Activated naive CD4-positive, alpha-beta T cell treated with anti-CD3 and anti-CD28 coated beads, Interleukin-2, amount 50 U/mL, for 24 hours (primary cell): ENCODE data around the gene RABGEF1.
"Not testable (repeated sequence)": the region's sequence is repeated elsewhere in the genome, so short reads cannot be mapped to it uniquely, and the experiment has no call there.

ENCODE experiments used
- H3K27ac Mint-ChIP-seq: one replicate; pipeline ENCODE4 v1.8.0; 2021; ENCODE audit warnings: mild to moderate bottlenecking, mixed read lengths
- H3K27me3 Mint-ChIP-seq: one replicate; pipeline ENCODE4 v1.8.0; 2021; ENCODE audit warnings: mixed read lengths
- H3K36me3 Mint-ChIP-seq: one replicate; pipeline ENCODE4 v1.8.0; 2021; ENCODE audit warnings: mixed read lengths
- H3K4me1 Mint-ChIP-seq: one replicate; pipeline ENCODE4 v1.8.0; 2021; ENCODE audit warnings: mixed read lengths
- H3K4me3 Mint-ChIP-seq: one replicate; pipeline ENCODE4 v1.8.0; 2021; ENCODE audit warnings: mild to moderate bottlenecking, mixed read lengths
- H3K9me3 Mint-ChIP-seq: one replicate; pipeline ENCODE4 v1.8.0; 2021; ENCODE audit warnings: mixed read lengths

RABGEF1 gene

DNA sequence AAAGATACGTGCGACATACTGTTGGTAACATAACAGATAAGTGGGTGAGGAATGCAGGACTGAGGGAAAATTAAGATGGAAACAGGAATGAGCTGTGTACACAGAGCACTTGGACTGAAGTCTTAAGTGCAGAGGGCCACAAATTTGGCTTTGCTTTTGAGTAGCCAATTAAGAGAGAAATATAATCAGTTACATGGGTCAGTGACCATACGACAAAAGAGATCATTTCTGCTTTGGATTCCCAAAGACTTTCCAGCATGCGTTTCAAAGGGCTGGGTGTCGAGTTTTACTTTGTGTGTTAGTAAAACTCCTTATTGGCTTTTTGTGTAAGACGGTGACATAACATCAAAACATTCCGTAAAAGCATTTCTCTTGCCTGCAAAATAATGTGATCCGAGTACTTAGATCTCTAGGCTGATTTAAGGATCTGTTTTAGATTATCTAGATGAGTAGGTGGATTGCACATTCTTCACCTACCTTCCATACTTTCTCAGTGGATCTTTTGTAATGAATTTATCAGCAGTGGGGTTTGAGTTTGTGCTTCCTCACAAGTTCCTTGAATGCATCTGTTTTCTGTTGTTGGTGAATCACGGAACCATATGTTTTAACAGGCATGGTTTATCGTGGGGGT is 7.5 kb downstream of the RABGEF1 start:
- no peaks in the 10 kb centered on the region for H3K9me3 Mint-ChIP-seq
- H3K36me3 Mint-ChIP-seq, result peaks cover 1% of the 10 kb centered on the region
- no peaks in the 10 kb centered on the region for H3K27me3 Mint-ChIP-seq
- H3K4me3 Mint-ChIP-seq, result no peak overlapping the region
- no peak overlapping the region for H3K27ac Mint-ChIP-seq
- peaks cover 40% of the 10 kb centered on the region for H3K4me1 Mint-ChIP-seq

GRCh38 chr7:66748791-66749190 is 8.3 kb downstream of the RABGEF1 start:
- no peaks in the 10 kb centered on the region for H3K9me3 Mint-ChIP-seq
- peak overlapping the region; percentile 51 for H3K27ac Mint-ChIP-seq
- H3K36me3 Mint-ChIP-seq, result peaks cover 1% of the 10 kb centered on the region
- no peak overlapping the region for H3K4me3 Mint-ChIP-seq
- H3K27me3 Mint-ChIP-seq, result no peaks in the 10 kb centered on the region
- H3K4me1 Mint-ChIP-seq, result peaks cover 42% of the 10 kb centered on the region

- H3K9me3 Mint-ChIP-seq, result no peaks in the 10 kb centered on the region
- no peaks in the 10 kb centered on the region for H3K27me3 Mint-ChIP-seq
- no peak overlapping the region for H3K4me3 Mint-ChIP-seq
Measured at GRCh38 chr7:66751945-66752344, 11.4 kb downstream of the RABGEF1 start.

DNA sequence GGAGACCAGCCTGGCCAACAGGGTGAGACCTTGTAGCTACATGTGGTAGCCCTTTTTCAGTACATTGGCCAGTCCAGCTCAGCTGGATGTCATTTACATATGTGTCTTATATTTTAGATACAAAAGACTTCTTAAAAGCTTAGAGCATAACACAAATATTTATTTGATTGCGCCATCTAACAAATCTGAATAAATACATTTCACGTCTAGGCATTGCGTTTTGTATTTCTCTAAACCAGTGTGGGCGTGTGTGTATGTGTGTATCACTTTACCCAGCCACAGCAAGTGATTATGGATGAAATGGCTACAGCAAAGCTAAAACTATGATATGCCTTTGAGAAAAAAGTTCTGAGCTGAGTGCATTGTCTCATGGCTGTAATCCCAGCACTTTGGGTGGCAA is 14.0 kb downstream of the RABGEF1 start:
- Mint-ChIP-seq H3K27ac (no peak overlapping the region), H3K4me3 (no peak overlapping the region), H3K9me3 (no peaks in the 10 kb centered on the region), H3K27me3 (no peaks in the 10 kb centered on the region), H3K4me1 (peaks cover 55% of the 10 kb centered on the region), H3K36me3 (no peaks in the 10 kb centered on the region)

More at GRCh38 chr7:66751945-66752344, 11.4 kb downstream of the RABGEF1 start:
- Mint-ChIP-seq H3K27ac (no peak overlapping the region), H3K4me1 (peaks cover 53% of the 10 kb centered on the region), H3K36me3 (no peaks in the 10 kb centered on the region)

- H3K27ac Mint-ChIP-seq, H3K36me3 Mint-ChIP-seq, H3K9me3 Mint-ChIP-seq, H3K4me3 Mint-ChIP-seq, H3K27me3 Mint-ChIP-seq: not testable (repeated sequence)
- H3K4me1 Mint-ChIP-seq, result peaks cover 54% of the 10 kb centered on the region
Measured at GRCh38 chr7:66755059-66755458, 14.5 kb downstream of the RABGEF1 start.

GRCh38 chr7:66756227-66756626 is 15.7 kb downstream of the RABGEF1 start:
- H3K36me3 Mint-ChIP-seq, H3K9me3 Mint-ChIP-seq, H3K4me3 Mint-ChIP-seq, H3K27me3 Mint-ChIP-seq, H3K27ac Mint-ChIP-seq: not testable (repeated sequence)
- H3K4me1 Mint-ChIP-seq, result peaks cover 53% of the 10 kb centered on the region

- Mint-ChIP-seq H3K4me3 (no peak overlapping the region), H3K9me3 (no peaks in the 10 kb centered on the region), H3K27me3 (no peaks in the 10 kb centered on the region), H3K4me1 (peaks cover 51% of the 10 kb centered on the region), H3K27ac (no peak overlapping the region), H3K36me3 (peaks cover 2% of the 10 kb centered on the region)
Measured at GRCh38 chr7:66756889-66757288, 16.4 kb downstream of the RABGEF1 start.

DNA sequence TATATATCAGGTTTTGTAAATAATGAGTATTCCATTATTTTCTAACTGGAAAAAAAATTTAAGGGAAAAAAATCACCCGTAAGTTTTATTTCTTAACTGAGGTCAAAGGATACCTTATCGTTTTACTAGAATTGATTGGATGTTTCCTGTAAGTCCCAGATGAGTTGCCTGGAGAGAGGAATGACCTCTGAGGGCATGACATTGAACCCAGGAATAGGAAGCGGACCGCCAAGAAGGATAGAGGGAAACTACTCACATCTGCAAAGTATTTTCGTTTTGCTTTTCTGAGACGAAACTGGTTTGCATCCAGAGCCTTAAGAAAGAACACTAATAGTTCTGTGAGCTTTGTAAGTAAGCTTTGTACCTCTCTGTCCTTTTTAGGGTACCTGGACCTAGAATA is 17.4 kb downstream of the RABGEF1 start:
- Mint-ChIP-seq H3K36me3 (peaks cover 4% of the 10 kb centered on the region), H3K4me3 (no peak overlapping the region), H3K27ac (no peak overlapping the region), H3K9me3 (no peaks in the 10 kb centered on the region), H3K27me3 (no peaks in the 10 kb centered on the region), H3K4me1 (peaks cover 44% of the 10 kb centered on the region)

GRCh38 chr7:66758950-66759628 is 18.6 kb downstream of the RABGEF1 start:
- Mint-ChIP-seq H3K9me3 (peaks cover 6% of the 10 kb centered on the region), H3K27me3 (no peaks in the 10 kb centered on the region), H3K27ac (no peak overlapping the region), H3K4me3 (no peak overlapping the region), H3K4me1 (peaks cover 38% of the 10 kb centered on the region), H3K36me3 (peaks cover 10% of the 10 kb centered on the region)

GRCh38 chr7:66763183-66763582 is 22.6 kb downstream of the RABGEF1 start:
- Mint-ChIP-seq H3K36me3 (peaks cover 10% of the 10 kb centered on the region), H3K4me1 (peaks cover 47% of the 10 kb centered on the region)
- not testable (repeated sequence) for H3K27me3 Mint-ChIP-seq, H3K27ac Mint-ChIP-seq, H3K4me3 Mint-ChIP-seq, H3K9me3 Mint-ChIP-seq

GRCh38 chr7:66763633-66764355 is 23.3 kb downstream of the RABGEF1 start:
- not testable (repeated sequence) for H3K27ac Mint-ChIP-seq

GRCh38 chr7:66764905-66765304 is 24.4 kb downstream of the RABGEF1 start:
- not testable (repeated sequence) for H3K27ac Mint-ChIP-seq, H3K4me3 Mint-ChIP-seq, H3K9me3 Mint-ChIP-seq, H3K27me3 Mint-ChIP-seq
- Mint-ChIP-seq H3K4me1 (peaks cover 50% of the 10 kb centered on the region), H3K36me3 (peaks cover 10% of the 10 kb centered on the region)

More at GRCh38 chr7:66763633-66764355, 23.3 kb downstream of the RABGEF1 start:
- Mint-ChIP-seq H3K36me3 (peaks cover 10% of the 10 kb centered on the region), H3K4me1 (peaks cover 47% of the 10 kb centered on the region)
- not testable (repeated sequence) for H3K9me3 Mint-ChIP-seq, H3K27me3 Mint-ChIP-seq, H3K4me3 Mint-ChIP-seq

GRCh38 chr7:66765322-66766025 is 24.9 kb downstream of the RABGEF1 start:
- not testable (repeated sequence) for H3K4me3 Mint-ChIP-seq, H3K36me3 Mint-ChIP-seq, H3K9me3 Mint-ChIP-seq, H3K27ac Mint-ChIP-seq, H3K27me3 Mint-ChIP-seq
- H3K4me1 Mint-ChIP-seq, result peaks cover 52% of the 10 kb centered on the region

- peaks cover 9% of the 10 kb centered on the region for H3K36me3 Mint-ChIP-seq
- no peaks in the 10 kb centered on the region for H3K27me3 Mint-ChIP-seq
Measured at GRCh38 chr7:66766041-66766440, 25.5 kb downstream of the RABGEF1 start.

GRCh38 chr7:66767486-66767885 is 27.0 kb downstream of the RABGEF1 start:
- peak overlapping the region; percentile 20 for H3K27ac Mint-ChIP-seq
- peaks cover 56% of the 10 kb centered on the region for H3K4me1 Mint-ChIP-seq
- not testable (repeated sequence) for H3K27me3 Mint-ChIP-seq, H3K9me3 Mint-ChIP-seq, H3K4me3 Mint-ChIP-seq, H3K36me3 Mint-ChIP-seq

More at GRCh38 chr7:66766041-66766440, 25.5 kb downstream of the RABGEF1 start:
- H3K4me3 Mint-ChIP-seq, result no peak overlapping the region
- peaks cover 56% of the 10 kb centered on the region for H3K4me1 Mint-ChIP-seq
- H3K9me3 Mint-ChIP-seq, result peaks cover 6% of the 10 kb centered on the region
- H3K27ac Mint-ChIP-seq, result no peak overlapping the region
